DOHH2 (cell line): Measurements from ENCODE around the gene HNRNPC.
"Not testable (repeated sequence)": the region's sequence is repeated elsewhere in the genome, so short reads cannot be mapped to it uniquely, and the experiment has no call there.

Source experiments
- EZH2phosphoT487 ChIP-seq: fragments of 200-600 bp; sonication (generic); IDR thresholded peaks from 2 replicates; pipeline ENCODE4 v1.6.1; 2017; ENCODE audit warnings: borderline replicate concordance, mild to moderate bottlenecking, antibody characterized with exemption, low read length, moderate library complexity, mixed read lengths
- TF ChIP-seq, protein P1 (sequence below): fragments of 200-600 bp; sonication (generic); IDR thresholded peaks from one replicate; pipeline ENCODE4 v1.5.1; 2014; ENCODE audit warnings: antibody characterized with exemption, mild to moderate bottlenecking, low read depth, low read length; ENCODE audit not compliant: poor library complexity, severe bottlenecking

DNA sequence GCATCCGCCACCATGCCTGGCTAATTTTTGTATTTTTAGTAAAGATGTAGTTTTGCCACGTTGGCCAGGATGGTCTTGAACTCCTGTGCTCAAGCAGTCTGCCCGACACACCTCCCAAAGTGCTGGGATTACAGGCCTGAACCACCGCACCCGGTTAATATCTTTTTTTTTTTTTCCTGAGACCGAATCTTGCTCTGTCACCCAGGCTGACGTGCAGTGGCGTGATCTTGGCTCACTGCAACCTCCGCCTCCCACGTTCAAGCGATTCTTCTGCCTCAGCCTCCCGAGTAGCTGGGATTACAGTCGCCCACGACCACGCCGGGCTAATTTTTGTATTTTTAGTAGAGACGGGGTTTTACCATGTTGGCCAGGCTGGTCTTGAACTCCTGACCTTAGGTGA, 3.4 kb upstream of the HNRNPC start:
- TF ChIP-seq, protein P1, sequence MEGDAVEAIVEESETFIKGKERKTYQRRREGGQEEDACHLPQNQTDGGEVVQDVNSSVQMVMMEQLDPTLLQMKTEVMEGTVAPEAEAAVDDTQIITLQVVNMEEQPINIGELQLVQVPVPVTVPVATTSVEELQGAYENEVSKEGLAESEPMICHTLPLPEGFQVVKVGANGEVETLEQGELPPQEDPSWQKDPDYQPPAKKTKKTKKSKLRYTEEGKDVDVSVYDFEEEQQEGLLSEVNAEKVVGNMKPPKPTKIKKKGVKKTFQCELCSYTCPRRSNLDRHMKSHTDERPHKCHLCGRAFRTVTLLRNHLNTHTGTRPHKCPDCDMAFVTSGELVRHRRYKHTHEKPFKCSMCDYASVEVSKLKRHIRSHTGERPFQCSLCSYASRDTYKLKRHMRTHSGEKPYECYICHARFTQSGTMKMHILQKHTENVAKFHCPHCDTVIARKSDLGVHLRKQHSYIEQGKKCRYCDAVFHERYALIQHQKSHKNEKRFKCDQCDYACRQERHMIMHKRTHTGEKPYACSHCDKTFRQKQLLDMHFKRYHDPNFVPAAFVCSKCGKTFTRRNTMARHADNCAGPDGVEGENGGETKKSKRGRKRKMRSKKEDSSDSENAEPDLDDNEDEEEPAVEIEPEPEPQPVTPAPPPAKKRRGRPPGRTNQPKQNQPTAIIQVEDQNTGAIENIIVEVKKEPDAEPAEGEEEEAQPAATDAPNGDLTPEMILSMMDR = not testable (repeated sequence)
- TF ChIP-seq EZH2phosphoT487 = not testable (repeated sequence)
